GDM1 (cell line): ENCODE data around the gene TEX44.
"Not testable (repeated sequence)": the region's sequence is repeated elsewhere in the genome, so short reads cannot be mapped to it uniquely, and the experiment has no call there.

Source experiments
- DNase-seq: peaks from one replicate; lab custom pipeline; 2025; lab: John Stamatoyannopoulos, UW

Gene TEX44

GRCh38 chr2:231592636-231593145 lies at the start of gene TEX44:
TSS of gene TEX44 (plus strand) at chr2:231592864. CDS start at chr2:231592952, 88 bp downstream.
- DNase-seq = no peak

GRCh38 chr2:231545105-231545902 lies 47.4 kb upstream of the TEX44 start:
- peak; percentile 97 for DNase-seq

GRCh38 chr2:231546014-231546715 lies 46.5 kb upstream of the TEX44 start:
- DNase-seq = no peak

- no peak for DNase-seq
These were observed 45.2 kb upstream of the TEX44 start for GRCh38 chr2:231547315-231548110.

- no peak for DNase-seq
These were observed 43.9 kb upstream of the TEX44 start for GRCh38 chr2:231548752-231549151.

- no peak for DNase-seq
These were observed 43.0 kb upstream of the TEX44 start for GRCh38 chr2:231549446-231550239.

GRCh38 chr2:231552752-231553151 lies 39.9 kb upstream of the TEX44 start:
- no peak for DNase-seq

GRCh38 chr2:231554327-231554726 lies 38.3 kb upstream of the TEX44 start:
- peak; percentile 54 for DNase-seq

- peak; percentile 79 for DNase-seq
These were observed 37.7 kb upstream of the TEX44 start for GRCh38 chr2:231554748-231555545.

- not testable (repeated sequence) for DNase-seq
These were observed 36.2 kb upstream of the TEX44 start for GRCh38 chr2:231556496-231556895.

- DNase-seq = no peak
These were observed 35.7 kb upstream of the TEX44 start for GRCh38 chr2:231556981-231557380.

GRCh38 chr2:231557571-231558217 lies 35.0 kb upstream of the TEX44 start:
- DNase-seq = peak; percentile 83

- peak; percentile 22 for DNase-seq
These were observed 29.2 kb upstream of the TEX44 start for GRCh38 chr2:231563378-231563961.

GRCh38 chr2:231565887-231566594 lies 26.6 kb upstream of the TEX44 start:
- no peak for DNase-seq

GRCh38 chr2:231567159-231567558 lies 25.5 kb upstream of the TEX44 start:
- no peak for DNase-seq

GRCh38 chr2:231568098-231568784 lies 24.4 kb upstream of the TEX44 start:
- no peak for DNase-seq

GRCh38 chr2:231568785-231569435 lies 23.8 kb upstream of the TEX44 start:
- no peak for DNase-seq

- not testable (repeated sequence) for DNase-seq
These were observed 21.7 kb upstream of the TEX44 start for GRCh38 chr2:231570915-231571314.
